Endodermal cell (in vitro differentiated cells): ENCODE measurements around the gene AGO3. TPM values are rescaled to one million over a fixed set of nuclear protein-coding genes. Genes with fewer than 3 reads are reported as not detected.
"Not testable (repeated sequence)": the region's sequence is repeated elsewhere in the genome, so short reads cannot be mapped to it uniquely, and the experiment has no call there.

Experiments
- DNase-seq: peaks from one replicate; pipeline ENCODE4 v3.0.0-alpha.2; 2017
- H3K27ac ChIP-seq: 2 replicates; pipeline ENCODE4 v1.5.1; 2013; ENCODE audit warnings: mild to moderate bottlenecking, low read depth, low read length, moderate library complexity
- H3K27me3 ChIP-seq: 2 replicates; pipeline ENCODE4 v1.6.1; 2013; ENCODE audit warnings: mild to moderate bottlenecking, low read length, moderate library complexity; ENCODE audit not compliant: insufficient read depth, control insufficient read depth, poor library complexity, severe bottlenecking
- H3K36me3 ChIP-seq: 2 replicates; pipeline ENCODE4 v1.7.0; 2013; ENCODE audit warnings: mild to moderate bottlenecking, low read length, moderate library complexity; ENCODE audit not compliant: control insufficient read depth, insufficient read depth
- H3K4me1 ChIP-seq: one replicate; pipeline ENCODE4 v1.7.0; 2013; ENCODE audit warnings: low read length; ENCODE audit not compliant: control insufficient read depth, insufficient read depth
- H3K4me3 ChIP-seq: 2 replicates; pipeline ENCODE4 v1.5.1; 2013; ENCODE audit warnings: mild to moderate bottlenecking, low read length, moderate library complexity
- H3K9ac ChIP-seq: 2 replicates; pipeline ENCODE4 v1.6.1; 2013; ENCODE audit warnings: mild to moderate bottlenecking, low read length, moderate library complexity; ENCODE audit not compliant: poor library complexity, severe bottlenecking; ENCODE audit errors: extremely low read depth
- H3K9me3 ChIP-seq: 2 replicates; pipeline ENCODE4 v1.6.1; 2013; ENCODE audit warnings: mild to moderate bottlenecking, low read length, moderate library complexity; ENCODE audit not compliant: control insufficient read depth
- H3K27ac Mint-ChIP-seq: 2 replicates; pipeline ENCODE4 v1.8.0; 2020; ENCODE audit warnings: mixed read lengths
- H3K27me3 Mint-ChIP-seq: 2 replicates; pipeline ENCODE4 v1.8.0; 2021; ENCODE audit warnings: mild to moderate bottlenecking, mixed read lengths; ENCODE audit not compliant: insufficient read depth
- H3K36me3 Mint-ChIP-seq: 2 replicates; pipeline ENCODE4 v1.8.0; 2020; ENCODE audit warnings: low read depth, mixed read lengths
- H3K4me1 Mint-ChIP-seq: 2 replicates; pipeline ENCODE4 v1.8.0; 2020; ENCODE audit warnings: mixed read lengths
- H3K4me3 Mint-ChIP-seq: 2 replicates; pipeline ENCODE4 v1.8.0; 2020; ENCODE audit warnings: mild to moderate bottlenecking, moderate library complexity, mixed read lengths
- H3K9me3 Mint-ChIP-seq: 2 replicates; pipeline ENCODE4 v1.8.0; 2020; ENCODE audit warnings: mild to moderate bottlenecking, mixed read lengths
- WGBS, 2 experiments: methylation state at CpG; one replicate each; pipeline versions ENCODE4 v1.1.5 to v1.1.7; 2013; ENCODE audit warnings: missing lambda C conversion rate in 2 of 2, mixed read lengths in 1 of 2; ENCODE audit not compliant: insufficient coverage in 1 of 2, insufficient read length in 1 of 2; 5-methylcytosine and 5-hydroxymethylcytosine counted together
- total RNA-seq, 2 donors: library from RNA; stranded (reverse); fragmentation: NEBNext Ultra II Directional in 1 of 2; extraction: Animal tissue kit (Norgen Biotek cat#: 25700) in 1 of 2; gene quantifications; 2 replicates in 1 of 2; 3 replicates in 1 of 2; pipeline ENCODE4 v1.2.1, GENCODE V29; 2021
- TF ChIP-seq, protein P1 (sequence below): fragments of 200-600 bp; sonication (generic); conservative IDR thresholded peaks from 2 replicates; pipeline ENCODE4 v1.5.0; 2021; ENCODE audit warnings: antibody characterized with exemption, mild to moderate bottlenecking

The AGO3 gene
- total RNA-seq, 2 donors from 2014 or later, result 32.8 to 39.8 TPM

DNA sequence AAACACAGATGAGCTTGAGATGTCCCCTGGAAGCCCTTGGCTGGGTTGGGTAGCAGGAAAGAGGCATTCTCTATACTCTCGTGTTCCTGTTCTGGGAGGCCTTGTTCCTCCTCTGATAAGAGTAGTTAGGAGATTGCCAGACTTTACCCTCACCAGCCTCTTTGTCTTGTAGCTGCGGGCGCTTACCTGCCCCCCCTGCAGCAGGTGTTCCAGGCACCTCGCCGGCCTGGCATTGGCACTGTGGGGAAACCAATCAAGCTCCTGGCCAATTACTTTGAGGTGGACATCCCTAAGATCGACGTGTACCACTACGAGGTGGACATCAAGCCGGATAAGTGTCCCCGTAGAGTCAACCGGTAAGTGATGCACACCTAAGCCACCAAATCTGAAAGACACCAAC is 42.6 kb upstream of the AGO3 start:
- Mint-ChIP-seq H3K4me1 (peaks cover 36% of the 10 kb centered on the region), H3K36me3 (peaks cover 41% of the 10 kb centered on the region), H3K27me3 (no peaks in the 10 kb centered on the region), H3K9me3 (no peaks in the 10 kb centered on the region), H3K4me3 (no peak overlapping the region), H3K27ac (no peak overlapping the region)
- no peaks in the 10 kb centered on the region for H3K27me3 ChIP-seq
- no peak for DNase-seq
- H3K27ac ChIP-seq, result no peak overlapping the region
- no peak overlapping the region for H3K9ac ChIP-seq
- H3K4me3 ChIP-seq, result no peak overlapping the region
- no peaks in the 10 kb centered on the region for H3K9me3 ChIP-seq
- H3K36me3 ChIP-seq, result peaks cover 42% of the 10 kb centered on the region
- TF ChIP-seq, protein P1, sequence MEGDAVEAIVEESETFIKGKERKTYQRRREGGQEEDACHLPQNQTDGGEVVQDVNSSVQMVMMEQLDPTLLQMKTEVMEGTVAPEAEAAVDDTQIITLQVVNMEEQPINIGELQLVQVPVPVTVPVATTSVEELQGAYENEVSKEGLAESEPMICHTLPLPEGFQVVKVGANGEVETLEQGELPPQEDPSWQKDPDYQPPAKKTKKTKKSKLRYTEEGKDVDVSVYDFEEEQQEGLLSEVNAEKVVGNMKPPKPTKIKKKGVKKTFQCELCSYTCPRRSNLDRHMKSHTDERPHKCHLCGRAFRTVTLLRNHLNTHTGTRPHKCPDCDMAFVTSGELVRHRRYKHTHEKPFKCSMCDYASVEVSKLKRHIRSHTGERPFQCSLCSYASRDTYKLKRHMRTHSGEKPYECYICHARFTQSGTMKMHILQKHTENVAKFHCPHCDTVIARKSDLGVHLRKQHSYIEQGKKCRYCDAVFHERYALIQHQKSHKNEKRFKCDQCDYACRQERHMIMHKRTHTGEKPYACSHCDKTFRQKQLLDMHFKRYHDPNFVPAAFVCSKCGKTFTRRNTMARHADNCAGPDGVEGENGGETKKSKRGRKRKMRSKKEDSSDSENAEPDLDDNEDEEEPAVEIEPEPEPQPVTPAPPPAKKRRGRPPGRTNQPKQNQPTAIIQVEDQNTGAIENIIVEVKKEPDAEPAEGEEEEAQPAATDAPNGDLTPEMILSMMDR, result no peak
- H3K4me1 ChIP-seq, result peaks cover 16% of the 10 kb centered on the region
- 93 to 98% methylated on average over 6 to 11 of the region's 11 CpGs for WGBS, 2 experiments

DNA sequence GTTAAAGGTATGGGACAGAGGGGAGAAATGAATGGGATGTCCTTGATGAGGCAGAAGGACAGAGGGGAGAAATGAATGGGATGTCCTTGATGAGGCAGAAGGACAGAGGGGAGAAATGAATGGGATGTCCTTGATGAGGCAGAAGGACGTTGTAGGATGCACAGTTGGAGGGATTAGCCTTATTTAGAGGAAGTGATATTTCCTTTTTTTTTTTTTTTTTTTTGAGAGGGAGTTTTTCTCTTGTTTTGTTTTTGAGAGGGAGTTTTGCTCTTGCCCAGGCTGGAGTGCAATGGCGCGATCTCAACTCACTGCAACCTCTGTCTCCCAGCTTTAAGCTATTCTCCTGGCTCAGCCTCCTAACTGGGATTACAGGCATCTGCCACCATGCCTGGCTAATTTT is 41.9 kb upstream of the AGO3 start:
- H3K36me3 Mint-ChIP-seq, result peaks cover 46% of the 10 kb centered on the region
- H3K9ac ChIP-seq, result not testable (repeated sequence)
- 90 to 91% methylated on average over 2 to 3 of the region's 3 CpGs for WGBS, 2 experiments

DNA sequence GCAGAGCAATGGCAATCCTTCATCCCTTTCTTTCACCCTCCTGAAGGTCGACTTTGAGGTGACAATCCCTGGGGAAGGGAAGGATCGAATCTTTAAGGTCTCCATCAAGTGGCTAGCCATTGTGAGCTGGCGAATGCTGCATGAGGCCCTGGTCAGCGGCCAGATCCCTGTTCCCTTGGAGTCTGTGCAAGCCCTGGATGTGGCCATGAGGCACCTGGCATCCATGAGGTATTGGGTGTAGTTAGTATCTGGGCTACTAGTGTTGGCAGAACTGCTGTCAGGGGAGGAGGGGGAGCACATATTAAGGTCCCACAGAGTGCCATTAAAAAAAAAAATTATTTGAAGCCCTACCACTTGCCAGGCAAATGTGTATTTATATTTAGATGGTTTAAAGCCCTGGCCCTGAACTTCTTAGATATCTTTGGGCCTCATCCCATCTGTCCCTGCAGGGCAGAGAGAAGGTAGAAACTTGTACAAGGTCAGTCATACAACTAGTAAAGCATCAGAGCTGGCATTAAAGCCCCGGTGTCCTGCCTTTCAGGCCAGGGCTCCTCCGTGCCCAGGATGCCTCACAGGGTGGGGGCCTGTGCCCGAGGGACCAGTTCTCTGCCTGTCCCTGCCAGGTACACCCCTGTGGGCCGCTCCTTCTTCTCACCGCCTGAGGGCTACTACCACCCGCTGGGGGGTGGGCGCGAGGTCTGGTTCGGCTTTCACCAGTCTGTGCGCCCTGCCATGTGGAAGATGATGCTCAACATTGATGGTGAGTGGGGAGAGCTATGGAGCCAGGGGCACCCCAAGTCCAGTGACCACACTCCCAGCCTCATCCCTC is 37.6 kb upstream of the AGO3 start:
- H3K4me1 ChIP-seq, result no peaks in the 10 kb centered on the region
- Mint-ChIP-seq H3K27ac (no peak overlapping the region), H3K9me3 (no peaks in the 10 kb centered on the region), H3K27me3 (no peaks in the 10 kb centered on the region), H3K4me1 (no peaks in the 10 kb centered on the region), H3K36me3 (peaks cover 80% of the 10 kb centered on the region), H3K4me3 (no peak overlapping the region)
- peaks cover 84% of the 10 kb centered on the region for H3K36me3 ChIP-seq
- TF ChIP-seq, protein P1, result no peak
- no peak overlapping the region for H3K9ac ChIP-seq
- no peaks in the 10 kb centered on the region for H3K27me3 ChIP-seq
- 94 to 100% methylated on average over 5 to 14 of the region's 14 CpGs for WGBS, 2 experiments
- no peak overlapping the region for H3K27ac ChIP-seq
- no peak for DNase-seq
- no peaks in the 10 kb centered on the region for H3K9me3 ChIP-seq
- H3K4me3 ChIP-seq, result no peak overlapping the region

More for the DNA sequence above, 41.9 kb upstream of the AGO3 start:
- peaks cover 36% of the 10 kb centered on the region for H3K4me1 Mint-ChIP-seq
- H3K27me3 ChIP-seq, H3K27me3 Mint-ChIP-seq, H3K27ac ChIP-seq, H3K9me3 ChIP-seq, H3K4me3 Mint-ChIP-seq, DNase-seq, H3K27ac Mint-ChIP-seq, H3K9me3 Mint-ChIP-seq, H3K4me3 ChIP-seq: not testable (repeated sequence)
- peaks cover 16% of the 10 kb centered on the region for H3K4me1 ChIP-seq
- peaks cover 48% of the 10 kb centered on the region for H3K36me3 ChIP-seq
